IPS-20b (cell line): ENCODE measurements around the gene UBE2S.

Source experiments
- H3K27ac ChIP-seq: one replicate; pipeline ENCODE4 v1.5.1; 2013; ENCODE audit warnings: low read length
- H3K27me3 ChIP-seq: 2 replicates; pipeline ENCODE4 v1.6.1; 2013; ENCODE audit warnings: mild to moderate bottlenecking, low read length, inconsistent platforms; ENCODE audit not compliant: insufficient read depth
- H3K36me3 ChIP-seq: 2 replicates; pipeline ENCODE4 v1.6.1; 2013; ENCODE audit warnings: low read depth, mild to moderate bottlenecking, inconsistent platforms, low read length, moderate library complexity; ENCODE audit not compliant: insufficient read depth
- H3K4me1 ChIP-seq: 2 replicates; pipeline ENCODE4 v1.6.1; 2013; ENCODE audit warnings: mild to moderate bottlenecking, control low read depth, inconsistent platforms, low read length, moderate library complexity; ENCODE audit not compliant: insufficient read depth
- H3K4me3 ChIP-seq: 2 replicates; pipeline ENCODE4 v1.5.1; 2013; ENCODE audit warnings: mild to moderate bottlenecking, low read length, inconsistent platforms
- H3K9ac ChIP-seq: 2 replicates; pipeline ENCODE4 v1.6.1; 2013; ENCODE audit warnings: low read depth, mild to moderate bottlenecking, inconsistent platforms, low read length, moderate library complexity
- H3K9me3 ChIP-seq: 2 replicates; pipeline ENCODE4 v1.6.1; 2013; ENCODE audit warnings: mild to moderate bottlenecking, low read depth, low read length, inconsistent platforms; ENCODE audit not compliant: insufficient read depth

The UBE2S gene

DNA sequence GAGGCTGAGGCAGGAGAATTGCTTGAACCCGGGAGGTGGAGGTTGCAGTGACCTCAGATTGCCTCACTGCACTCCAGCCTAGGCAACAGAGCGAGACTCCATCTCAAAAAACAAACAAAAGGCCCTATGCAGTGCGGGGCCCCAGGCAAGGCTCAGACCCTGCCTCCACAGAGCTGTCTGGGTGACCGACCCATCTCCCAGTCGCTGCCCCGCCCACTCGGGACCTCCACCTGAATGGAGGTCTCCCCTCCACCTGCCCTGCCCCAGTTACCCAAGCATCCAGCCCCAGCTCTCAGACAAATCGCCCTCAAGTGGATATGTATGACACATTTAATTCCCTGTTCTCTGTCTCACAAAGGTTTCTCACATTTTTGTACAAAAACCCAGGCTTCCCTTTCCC is 42.3 kb downstream of the UBE2S start:
- H3K27ac ChIP-seq, result no peak overlapping the region
- no peaks in the 10 kb centered on the region for H3K9me3 ChIP-seq
- H3K4me1 ChIP-seq, result no peaks in the 10 kb centered on the region; the same call in 1 of the 2 replicates
- H3K4me3 ChIP-seq, result no peak overlapping the region
- no peak overlapping the region for H3K9ac ChIP-seq
- peaks cover 41% of the 10 kb centered on the region for H3K27me3 ChIP-seq
- no peaks in the 10 kb centered on the region for H3K36me3 ChIP-seq

DNA sequence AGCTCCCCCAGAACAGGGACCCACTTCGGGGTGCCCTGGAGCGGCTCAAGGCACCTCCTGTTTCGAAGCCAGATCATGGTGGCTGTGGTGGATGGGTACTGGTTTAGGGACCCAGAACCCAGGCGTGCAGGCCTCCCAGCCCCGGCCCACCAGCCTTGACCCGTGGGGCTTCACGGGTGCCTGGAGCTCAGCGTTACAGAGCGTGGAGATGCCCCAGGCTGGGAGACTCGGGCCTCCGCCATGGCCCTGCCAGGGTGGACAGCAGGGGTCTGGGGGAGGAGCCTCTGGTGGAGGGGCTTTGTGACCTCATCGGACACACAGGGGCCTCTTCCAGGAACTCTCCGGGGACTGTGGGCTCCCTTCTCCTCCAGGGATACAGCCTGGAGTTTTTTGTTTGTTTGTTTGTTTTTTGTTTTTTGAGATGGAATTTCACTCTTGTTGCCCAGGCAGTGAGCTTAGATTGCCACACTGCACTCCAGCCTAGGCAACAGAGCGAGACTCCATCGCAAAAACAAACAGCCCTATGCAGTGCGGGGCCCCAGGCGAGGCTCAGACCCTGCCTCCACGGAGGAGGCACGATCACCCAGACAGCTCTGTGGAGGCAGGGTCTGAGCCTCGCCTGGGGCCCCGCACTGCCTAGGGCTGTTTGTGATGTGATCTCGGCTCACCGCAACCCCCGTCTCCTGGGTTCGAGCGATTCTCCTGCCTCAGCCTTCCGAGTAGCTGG is 44.4 kb downstream of the UBE2S start, which contains the start of gene GARIN5B:
GARIN5B (minus strand) TSS at position 271 of the 727 bp plus-strand sequence; CDS start at position 77, 194 bp downstream.
- Histone ChIP-seq H3K9ac (no peak within 1 kb of the TSS), H3K27ac (no peak within 1 kb of the TSS)

DNA sequence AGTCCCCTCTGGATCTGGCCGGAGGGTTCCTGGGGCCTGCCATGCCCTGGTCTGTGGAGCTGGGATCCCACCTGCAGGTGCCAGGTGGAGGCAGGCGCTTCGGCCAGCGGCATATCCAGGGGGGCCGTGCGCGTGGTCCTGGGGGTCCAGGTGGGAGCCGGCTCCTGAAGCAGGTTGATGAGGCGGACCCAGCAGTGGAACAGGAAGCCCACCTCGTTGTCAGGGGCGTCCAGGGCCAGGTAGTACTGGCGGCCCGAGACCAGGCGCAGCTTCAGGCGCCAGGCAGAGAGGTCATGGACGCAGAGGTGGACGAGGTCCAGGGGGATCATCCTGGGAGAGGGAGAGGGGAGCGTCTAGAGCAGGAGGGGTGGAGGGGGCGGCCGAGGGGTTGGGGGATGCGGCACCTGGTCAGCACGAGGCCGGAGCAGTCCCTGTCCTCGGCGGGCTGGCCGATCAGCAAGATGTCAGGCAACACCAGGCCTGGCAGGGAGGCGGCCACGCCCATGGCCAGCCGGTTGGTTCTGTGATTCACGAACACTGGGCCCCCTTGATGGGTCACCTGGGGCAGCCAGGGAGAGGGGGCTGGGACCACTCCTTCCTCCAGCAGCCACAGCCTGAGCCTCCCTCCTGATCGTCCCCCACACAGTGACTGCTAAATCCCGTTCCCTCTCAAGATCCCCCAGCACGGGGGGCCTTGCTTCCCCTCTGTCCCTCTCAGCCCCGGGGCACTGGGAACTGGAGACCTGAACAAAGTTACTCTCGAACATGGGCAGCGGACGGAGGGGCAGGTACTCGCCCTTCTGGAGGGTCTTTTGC is 45.2 kb downstream of the UBE2S start:
- H3K4me3 ChIP-seq, result no peak overlapping the region

More for the DNA sequence above, 44.4 kb downstream of the UBE2S start, which contains the start of gene GARIN5B:
- peaks cover 30% of the 10 kb centered on the region for H3K27me3 ChIP-seq
- no peaks in the 10 kb centered on the region for H3K4me1 ChIP-seq
- H3K36me3 ChIP-seq, result no peaks in the 10 kb centered on the region
- H3K4me3 ChIP-seq, result no peak within 1 kb of the TSS
- H3K9me3 ChIP-seq, result no peaks in the 10 kb centered on the region

DNA sequence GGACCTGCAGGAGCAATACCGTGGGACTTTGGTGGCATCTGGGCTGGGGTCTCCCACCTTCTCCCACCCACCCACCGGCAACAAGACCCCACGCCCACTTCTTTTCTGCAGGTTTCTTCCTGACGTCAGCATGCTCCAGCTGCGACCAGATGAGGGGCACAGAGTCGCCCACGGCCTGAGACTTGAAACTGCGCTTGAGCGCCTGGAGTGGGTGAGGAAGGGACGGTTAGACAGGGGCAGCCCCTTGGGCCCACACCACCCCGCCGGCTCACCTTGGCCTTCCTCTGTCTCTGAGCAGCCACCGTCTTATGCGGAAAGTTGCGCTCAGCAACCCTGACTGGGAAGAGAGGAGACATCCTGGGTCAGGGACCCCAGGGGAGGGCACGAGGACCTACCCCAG is 46.7 kb downstream of the UBE2S start:
- H3K9ac ChIP-seq, result no peak overlapping the region
- no peaks in the 10 kb centered on the region for H3K36me3 ChIP-seq
- H3K4me3 ChIP-seq, result no peak overlapping the region
- H3K4me1 ChIP-seq, result no peaks in the 10 kb centered on the region
- H3K27ac ChIP-seq, result no peak overlapping the region
- H3K9me3 ChIP-seq, result no peaks in the 10 kb centered on the region
- peaks cover 38% of the 10 kb centered on the region for H3K27me3 ChIP-seq

More for the DNA sequence above, 45.2 kb downstream of the UBE2S start:
- Histone ChIP-seq H3K9me3 (no peaks in the 10 kb centered on the region), H3K27ac (no peak overlapping the region), H3K27me3 (peaks cover 28% of the 10 kb centered on the region), H3K36me3 (no peaks in the 10 kb centered on the region), H3K4me1 (no peaks in the 10 kb centered on the region), H3K9ac (no peak overlapping the region)

DNA sequence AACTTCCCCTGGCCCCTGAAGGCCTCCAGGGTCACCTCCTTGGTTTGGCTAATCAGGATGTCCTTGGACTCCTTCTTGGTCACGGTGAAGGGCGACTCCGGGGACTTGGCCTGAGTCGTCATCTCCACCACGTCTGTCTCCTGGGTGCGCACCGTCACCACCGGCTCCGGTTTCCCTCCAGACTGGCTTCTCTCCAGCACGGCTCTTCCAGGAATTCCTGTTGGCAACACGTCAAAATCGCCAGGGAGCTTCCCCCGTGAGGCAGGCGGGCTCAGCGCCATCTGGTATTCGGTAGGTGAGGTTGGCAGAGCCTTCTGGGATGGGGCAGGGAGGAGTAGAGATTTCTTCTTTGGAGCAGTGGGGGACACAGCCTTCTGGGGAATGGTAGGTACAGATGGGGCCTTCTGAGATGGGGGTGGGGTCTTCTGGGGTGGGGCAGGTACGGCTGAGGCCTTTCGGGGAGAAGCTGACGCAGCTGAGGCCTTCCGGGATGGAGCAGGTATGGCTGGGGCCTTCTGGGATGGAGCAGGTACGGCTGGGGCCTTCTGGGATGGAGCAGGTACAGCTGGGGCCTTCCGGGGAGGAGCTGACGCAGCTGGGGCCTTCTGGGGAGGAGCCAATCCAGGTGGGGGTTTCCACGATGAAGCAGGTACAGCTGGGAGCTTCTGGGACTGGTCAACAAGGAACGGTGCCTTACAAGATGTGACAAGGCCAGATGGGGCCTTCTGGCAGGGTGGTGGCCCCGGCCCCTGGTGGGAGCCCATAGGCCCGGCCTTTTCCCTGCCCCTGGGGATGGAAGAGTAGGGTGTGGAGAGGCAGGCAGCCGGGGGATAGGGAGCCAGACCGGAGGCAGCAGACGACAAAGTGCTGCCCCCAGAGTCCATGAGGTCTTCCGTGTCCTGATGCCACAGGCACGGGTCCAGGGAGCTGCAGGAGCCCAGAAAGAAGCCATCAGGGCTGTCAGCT is 48.4 kb downstream of the UBE2S start:
- Histone ChIP-seq H3K9me3 (no peaks in the 10 kb centered on the region), H3K27me3 (peaks cover 47% of the 10 kb centered on the region), H3K9ac (no peak overlapping the region), H3K4me3 (no peak overlapping the region), H3K4me1 (no peaks in the 10 kb centered on the region), H3K27ac (no peak overlapping the region), H3K36me3 (no peaks in the 10 kb centered on the region)

DNA sequence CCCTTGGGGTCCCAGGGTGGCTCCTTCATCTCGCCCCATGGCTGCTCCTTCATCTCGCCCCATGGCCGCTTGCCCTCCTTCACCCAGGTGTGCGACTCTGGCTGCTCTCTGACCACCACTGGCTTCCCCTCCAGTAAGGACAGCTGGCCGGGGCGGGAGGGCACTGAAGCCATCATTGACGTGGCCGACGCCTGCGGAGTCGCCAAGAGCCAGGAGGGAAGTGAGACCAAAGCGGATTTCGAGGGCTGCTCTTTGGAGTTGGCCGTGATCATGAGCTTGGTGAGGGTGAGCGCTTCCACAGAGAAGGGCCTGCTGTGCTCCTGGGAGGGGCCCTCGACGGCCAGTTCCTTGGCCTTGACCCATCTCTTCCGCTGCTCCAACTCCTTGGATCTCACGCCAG is 49.1 kb downstream of the UBE2S start:
- Histone ChIP-seq H3K9me3 (no peaks in the 10 kb centered on the region), H3K4me3 (no peak overlapping the region), H3K27ac (no peak overlapping the region), H3K36me3 (no peaks in the 10 kb centered on the region), H3K27me3 (peaks cover 50% of the 10 kb centered on the region), H3K4me1 (no peaks in the 10 kb centered on the region), H3K9ac (no peak overlapping the region)

DNA sequence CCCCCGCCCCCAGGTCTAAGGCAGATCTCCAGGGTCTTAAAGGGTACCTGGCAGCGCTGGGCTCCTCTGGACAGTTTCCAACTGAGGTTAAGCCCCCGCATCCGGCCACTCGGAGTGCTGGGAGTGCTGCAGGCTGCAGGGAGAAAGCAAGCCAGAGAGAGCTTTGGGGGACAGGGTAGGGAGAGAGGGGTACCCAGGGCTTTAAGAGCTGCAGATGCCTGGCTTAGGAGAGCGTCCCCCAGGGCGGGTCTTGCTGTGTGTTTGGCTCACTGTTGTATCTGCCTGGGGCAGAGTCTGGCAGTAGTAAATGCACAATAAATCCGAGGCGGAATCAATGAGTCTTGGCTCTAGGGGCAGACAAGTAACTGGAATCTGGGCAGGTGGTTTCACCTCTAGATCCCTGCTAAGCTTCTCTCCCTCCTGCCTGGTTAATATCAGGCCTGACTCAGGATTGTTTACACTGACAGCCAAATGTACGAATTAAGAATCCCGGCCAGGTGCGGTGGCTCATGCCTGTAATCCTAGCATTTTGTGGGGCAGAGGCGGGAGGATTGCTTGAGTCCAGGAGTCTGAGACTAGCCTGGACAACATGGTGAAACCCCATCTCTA is 52.3 kb downstream of the UBE2S start:
- Histone ChIP-seq H3K27me3 (peaks cover 81% of the 10 kb centered on the region), H3K9ac (no peak overlapping the region), H3K36me3 (no peaks in the 10 kb centered on the region), H3K4me1 (no peaks in the 10 kb centered on the region; the same call in 1 of the 2 replicates), H3K9me3 (no peaks in the 10 kb centered on the region), H3K27ac (no peak overlapping the region), H3K4me3 (no peak overlapping the region)

DNA sequence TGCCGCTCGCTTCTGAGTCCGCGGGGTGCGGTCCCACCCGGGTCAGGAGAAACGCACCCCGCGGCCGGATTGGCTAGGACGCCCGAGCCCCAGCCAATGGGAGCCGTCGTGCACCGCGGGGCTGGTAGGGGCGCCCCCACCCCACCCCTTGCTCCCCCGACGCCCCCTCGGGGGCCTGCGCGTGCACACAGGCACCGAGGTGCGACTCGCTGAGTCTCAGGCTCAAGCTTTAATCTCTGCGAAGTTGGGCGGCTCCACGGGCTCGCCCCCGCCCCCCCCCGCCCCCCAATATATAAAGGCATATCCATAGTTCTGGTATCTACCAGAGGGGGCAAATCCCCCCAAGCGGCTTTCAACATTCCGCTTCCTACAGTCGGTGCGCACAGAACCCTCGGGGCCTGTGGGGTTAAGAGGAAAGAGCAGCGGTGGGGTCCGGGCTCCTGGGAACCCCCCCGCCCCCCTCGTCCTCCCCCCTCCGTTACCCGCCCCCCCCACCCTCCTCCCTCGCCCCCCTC is 52.8 kb downstream of the UBE2S start, which contains the start of gene COX6B2:
COX6B2 (minus strand) TSS at position 22 of the 515 bp plus-strand sequence. CDS start 198 bp downstream, outside the sequence.
- no peaks in the 10 kb centered on the region for H3K9me3 ChIP-seq
- no peaks in the 10 kb centered on the region; the same call in 1 of the 2 replicates for H3K4me1 ChIP-seq
- H3K4me3 ChIP-seq, result peak within 1 kb of the TSS; percentile 66
- H3K27me3 ChIP-seq, result peaks cover 81% of the 10 kb centered on the region
- no peak within 1 kb of the TSS for H3K27ac ChIP-seq
- H3K36me3 ChIP-seq, result no peaks in the 10 kb centered on the region
- peak within 1 kb of the TSS; percentile 34; the same call in 1 of the 2 replicates for H3K9ac ChIP-seq

DNA sequence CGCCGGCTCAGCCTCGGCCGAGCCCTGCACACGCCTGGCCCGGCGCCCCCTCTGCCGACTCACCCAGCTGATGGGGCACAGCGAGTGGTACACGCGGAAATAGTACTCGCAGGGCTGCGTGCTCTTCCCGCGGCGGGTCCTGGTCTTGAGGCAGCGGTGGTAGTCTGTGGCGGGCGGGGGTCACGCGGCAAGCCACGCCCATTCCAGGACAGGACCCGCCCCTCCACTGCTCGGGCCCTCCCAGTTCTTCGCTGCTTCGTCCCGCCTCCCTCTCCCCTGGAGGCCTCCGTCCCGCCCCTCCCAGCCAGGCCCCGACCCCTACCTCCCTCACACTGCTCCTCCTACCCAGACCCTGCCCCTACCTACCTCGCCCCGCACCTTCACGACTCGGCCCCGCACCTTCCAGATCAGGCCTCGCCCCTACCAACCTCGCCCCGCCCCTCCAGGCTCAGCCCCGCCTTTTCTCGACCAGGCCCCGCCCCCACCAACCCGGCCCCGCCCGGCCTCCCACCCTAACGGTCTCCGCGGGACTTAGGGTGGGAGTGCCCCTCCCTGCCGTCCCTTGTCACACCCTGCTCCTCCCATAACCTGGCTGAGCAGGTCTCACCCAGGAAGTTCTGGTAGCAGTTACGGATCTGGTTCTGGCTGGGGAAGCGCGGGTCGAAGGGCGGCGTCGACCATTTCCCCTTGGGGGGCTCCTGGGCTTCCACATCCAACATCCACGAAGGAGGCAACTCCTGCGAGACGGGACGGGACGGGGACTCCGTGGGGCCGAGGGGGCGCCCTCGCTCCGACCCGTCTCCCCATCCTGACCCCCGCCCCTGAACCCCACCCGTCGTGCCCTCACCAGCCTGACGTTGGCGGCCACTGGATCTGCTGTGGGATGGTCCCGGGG is 53.5 kb downstream of the UBE2S start:
- H3K27me3 ChIP-seq, result peaks cover 81% of the 10 kb centered on the region
- H3K27ac ChIP-seq, result no peak overlapping the region
- no peaks in the 10 kb centered on the region for H3K36me3 ChIP-seq
- no peaks in the 10 kb centered on the region; the same call in 1 of the 2 replicates for H3K4me1 ChIP-seq
- no peaks in the 10 kb centered on the region for H3K9me3 ChIP-seq
- peak overlapping the region; percentile 34; the same call in 1 of the 2 replicates for H3K9ac ChIP-seq
- H3K4me3 ChIP-seq, result peak overlapping the region; percentile 66

DNA sequence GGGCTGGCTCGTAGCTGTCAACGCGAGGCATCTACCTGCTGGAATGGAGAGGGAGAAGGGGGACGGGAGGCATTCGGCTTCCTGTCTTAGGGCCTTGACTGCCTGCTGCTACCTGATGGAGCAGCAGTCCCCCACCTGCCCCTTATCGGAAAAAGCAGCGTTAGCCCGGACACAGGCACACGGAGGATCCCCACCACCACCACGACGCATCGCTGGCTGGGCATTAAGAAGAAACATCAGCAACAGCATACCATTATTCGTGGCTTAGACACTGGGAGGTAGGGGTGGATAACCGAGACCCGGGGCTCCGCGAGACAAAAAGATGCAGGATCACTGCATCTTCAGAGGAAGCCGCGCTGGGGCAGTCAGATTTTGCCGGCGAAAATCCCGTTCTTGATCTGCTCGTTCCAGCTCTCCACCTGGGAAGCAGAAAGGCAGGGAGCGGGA is 54.2 kb downstream of the UBE2S start:
- Histone ChIP-seq H3K9me3 (no peaks in the 10 kb centered on the region), H3K4me1 (peaks cover 6% of the 10 kb centered on the region; the same call in 1 of the 2 replicates), H3K27me3 (peaks cover 76% of the 10 kb centered on the region), H3K4me3 (peak overlapping the region; percentile 66), H3K27ac (no peak overlapping the region), H3K36me3 (no peaks in the 10 kb centered on the region), H3K9ac (peak overlapping the region; percentile 34; the same call in 1 of the 2 replicates)
